Measurements from ENCODE around the gene RAB15. TPM values are rescaled to one million over a fixed set of nuclear protein-coding genes. Genes with fewer than 3 reads are reported as not detected.

RAB15 gene
- total RNA-seq (2014; rRNA removed; shearing (Covaris generic)) = 3.2 and 4.4 TPM in 2 replicates

DNA sequence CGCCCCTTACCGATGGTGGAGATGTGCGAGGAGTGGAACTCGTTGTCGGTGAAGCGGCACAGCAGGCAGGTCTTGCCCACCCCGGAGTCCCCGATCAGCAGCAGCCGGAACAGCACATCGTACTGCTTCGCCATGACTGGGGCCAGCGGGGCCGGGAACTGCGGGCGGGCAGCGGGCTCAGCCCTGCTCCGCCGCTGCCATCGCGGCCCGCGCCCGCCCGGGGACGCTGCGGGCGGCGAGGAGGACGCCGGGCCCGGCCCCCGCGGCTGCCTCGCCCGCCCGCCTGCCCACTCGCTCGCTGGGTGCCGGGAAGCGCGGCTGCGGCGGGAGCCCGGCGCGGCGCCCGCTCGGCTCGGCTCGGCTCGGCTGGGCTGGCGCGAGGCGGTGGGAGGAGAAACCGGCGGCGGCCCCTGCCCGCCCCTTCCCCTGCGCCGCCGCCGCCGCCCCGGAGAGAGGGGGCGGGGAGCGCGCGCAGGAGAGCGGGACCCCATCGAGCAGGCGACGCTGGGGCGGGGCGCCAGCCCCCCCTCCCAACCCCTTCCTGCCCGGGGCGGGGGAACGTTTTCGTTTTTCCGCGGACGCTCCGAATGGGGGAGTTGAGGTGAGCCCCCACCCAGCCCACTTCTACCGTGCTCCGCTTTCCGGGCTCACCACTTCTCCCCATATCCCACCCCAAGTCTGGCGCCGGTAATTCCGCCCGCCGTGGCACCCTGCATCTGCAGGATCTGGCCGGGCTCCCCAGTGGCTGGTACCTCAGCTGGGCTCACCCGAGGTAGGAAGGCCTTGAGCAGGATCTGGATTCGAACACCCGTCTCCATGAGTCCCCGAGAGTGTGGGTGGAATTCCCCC, at the start of gene RAB15:
Gene RAB15 (minus strand): TSS at position 394 of the 849 bp plus-strand sequence. CDS start 260 bp downstream, at position 134.

DNA sequence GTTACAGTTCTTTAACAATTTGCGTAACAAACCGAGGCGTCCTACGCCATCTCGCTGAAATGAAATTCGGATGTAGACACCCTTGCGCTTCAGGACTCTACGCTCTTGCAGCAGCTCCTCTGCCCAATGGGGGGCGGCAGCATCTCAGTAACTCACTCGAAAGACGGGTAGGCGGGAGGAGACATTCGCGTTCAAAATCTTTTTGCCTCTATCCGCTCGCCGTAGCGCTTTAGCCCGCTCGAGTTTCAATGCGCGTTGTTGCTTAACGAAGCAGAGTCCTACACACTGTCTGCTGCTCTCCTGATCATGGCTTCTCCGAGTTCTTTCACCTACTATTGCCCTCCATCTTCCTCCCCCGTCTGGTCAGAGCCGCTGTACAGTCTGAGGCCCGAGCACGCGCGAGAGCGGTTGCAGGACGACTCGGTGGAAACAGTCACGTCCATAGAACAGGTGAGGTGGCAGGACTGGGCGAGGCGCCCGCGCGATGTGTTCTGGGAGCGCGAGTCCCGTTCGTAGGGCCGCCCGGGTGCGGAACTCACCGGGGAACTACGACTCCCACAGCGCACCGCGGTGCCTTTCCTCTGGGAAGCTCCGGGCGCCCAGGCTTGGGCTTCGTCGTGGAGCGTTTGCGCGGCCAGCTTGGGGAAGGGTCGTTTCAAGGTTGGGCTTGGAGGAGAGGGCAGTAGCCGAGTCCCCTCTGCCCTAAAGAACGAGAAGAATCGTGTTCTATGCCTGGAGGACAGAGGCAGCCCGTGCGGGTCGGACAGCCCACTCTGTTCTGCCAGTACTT, 14.7 kb upstream of the RAB15 start, which contains the start of gene FNTB:
Gene FNTB (plus strand): TSS at position 248 of the 790 bp plus-strand sequence. CDS start 59 bp downstream, at position 307.

DNA sequence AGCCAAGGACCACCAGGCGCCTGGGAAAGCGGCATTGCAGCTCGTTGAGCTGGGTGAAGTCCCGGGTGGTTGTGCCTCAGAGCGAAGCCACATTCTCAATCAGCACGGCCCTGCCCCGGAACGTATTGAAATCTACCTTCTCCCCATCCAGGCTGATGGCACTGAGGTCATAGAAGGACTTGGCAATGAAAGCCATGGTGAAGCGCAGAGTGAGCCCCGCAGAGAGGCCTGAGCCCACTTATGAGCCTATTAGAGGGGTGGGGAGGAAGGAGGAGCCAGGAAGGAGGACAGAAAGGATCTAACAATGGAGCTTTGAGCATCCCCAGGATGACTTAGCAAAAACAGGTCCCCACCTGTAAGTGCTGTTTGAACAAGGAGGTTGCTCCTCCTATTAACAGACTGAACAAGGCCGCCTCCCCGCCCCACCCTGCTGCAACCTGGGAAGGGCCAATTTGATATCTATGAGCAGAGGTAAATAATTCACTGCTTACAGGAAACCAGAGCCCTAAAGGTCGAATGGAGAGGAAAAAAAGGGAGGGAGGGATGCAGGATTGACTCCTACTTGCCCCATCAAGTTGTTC, 29.5 kb downstream of the RAB15 start, which contains the start of gene GPX2:
Gene GPX2 (minus strand): TSS at position 215 of the 581 bp plus-strand sequence. CDS start 19 bp downstream, at position 196.

DNA sequence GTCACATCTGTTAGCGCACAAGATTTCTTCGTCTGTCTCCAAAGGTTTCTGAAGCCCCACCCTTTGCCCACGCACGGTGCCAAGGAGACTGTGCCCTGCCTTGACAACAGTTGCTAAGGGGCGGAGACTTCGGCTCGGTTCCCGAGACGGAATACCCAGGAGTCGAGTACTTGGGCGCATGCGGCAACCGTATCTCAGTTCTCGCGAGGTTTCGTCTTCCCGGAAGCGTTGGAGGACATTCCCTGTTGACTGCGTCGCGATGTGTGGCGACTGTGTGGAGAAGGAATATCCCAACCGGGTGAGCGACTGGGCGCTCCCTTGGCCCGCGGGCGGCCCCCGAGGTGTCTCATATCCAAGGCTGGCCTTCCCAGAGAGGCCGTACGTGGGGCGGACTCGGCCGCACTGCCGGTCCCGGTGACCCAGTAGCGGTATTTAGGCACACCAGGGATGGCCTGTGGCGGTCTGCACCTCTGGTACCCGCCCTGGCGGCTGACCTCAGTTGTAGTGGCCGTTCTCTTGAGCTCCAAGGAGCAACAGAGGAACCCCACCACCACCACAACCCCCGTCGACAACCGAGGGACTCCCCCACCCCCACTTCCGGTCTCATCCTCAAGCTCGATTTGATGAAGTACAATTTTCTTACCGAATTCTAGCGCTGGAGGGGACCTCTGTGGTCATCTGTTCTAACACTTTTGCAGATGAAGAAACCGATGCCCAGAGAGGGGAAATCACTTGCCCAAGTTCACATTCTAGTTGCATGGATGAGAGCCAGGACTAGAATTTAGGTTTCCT, 57.7 kb downstream of the RAB15 start, which contains the start of gene CHURC1:
Gene CHURC1 (plus strand): TSS at position 219 of the 792 bp plus-strand sequence. CDS start 41 bp downstream, at position 260.

Small RNAs within 50 kb of the gene (small RNA-seq; reads per million reads assigned to genes)
- not detected for gene RPPH1-2P

Other genes with a start within 250 kb of the RAB15 start
- 1.7 and 1.9 TPM in 2 replicates for gene SPTB, start 92.4 kb downstream of the RAB15 start, total RNA-seq (2014; rRNA removed; shearing (Covaris generic))
- gene CHURC1, start 57.9 kb downstream of the RAB15 start, total RNA-seq (2014; rRNA removed; shearing (Covaris generic)) = 17.9 and 26.1 TPM in 2 replicates
- gene GPX2, start 29.6 kb downstream of the RAB15 start, total RNA-seq (2014; rRNA removed; shearing (Covaris generic)) = not detected in 2 replicates
- gene FNTB, start 14.6 kb upstream of the RAB15 start, total RNA-seq (2014; rRNA removed; shearing (Covaris generic)) = 4.0 and 5.4 TPM in 2 replicates
- gene MAX, start 130.2 kb upstream of the RAB15 start, total RNA-seq (2014; rRNA removed; shearing (Covaris generic)) = 28.2 and 31.4 TPM in 2 replicates